ENCODE results near the gene PRR16.

The PRR16 gene

GRCh38 chr5:120567066-120567465 is 103.0 kb downstream of the PRR16 start:
- no peak overlapping the region for H3K4me3 ChIP-seq (ENCODE audit: low read depth, low read length)

- no peak overlapping the region for H3K4me3 ChIP-seq (ENCODE audit: low read depth, low read length)
Observed at GRCh38 chr5:120567921-120568320, 103.8 kb downstream of the PRR16 start.

- no peak overlapping the region for H3K4me3 ChIP-seq (ENCODE audit: low read depth, low read length)
Observed at GRCh38 chr5:120568711-120569110, 104.6 kb downstream of the PRR16 start.

DNA sequence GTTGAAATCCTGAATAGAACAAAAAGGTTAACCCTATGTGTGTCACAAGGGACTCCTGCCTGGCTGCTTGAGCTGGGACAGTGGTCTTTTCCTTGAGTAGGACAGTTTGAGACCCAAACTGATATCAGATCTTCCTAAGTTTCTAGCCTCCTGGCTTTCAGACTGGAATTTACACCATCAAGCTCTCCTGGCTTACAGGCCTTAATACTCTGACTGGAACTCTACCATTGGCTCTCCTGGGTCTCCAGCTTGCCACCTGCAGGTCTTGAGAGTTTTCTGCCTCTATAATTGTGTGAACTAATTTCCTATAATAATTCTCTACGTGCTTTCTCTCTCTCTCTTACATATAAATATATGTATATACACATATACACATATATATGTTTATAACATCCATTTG is 112.5 kb downstream of the PRR16 start:
- H3K4me3 ChIP-seq (ENCODE audit: low read depth, low read length): no peak overlapping the region

DNA sequence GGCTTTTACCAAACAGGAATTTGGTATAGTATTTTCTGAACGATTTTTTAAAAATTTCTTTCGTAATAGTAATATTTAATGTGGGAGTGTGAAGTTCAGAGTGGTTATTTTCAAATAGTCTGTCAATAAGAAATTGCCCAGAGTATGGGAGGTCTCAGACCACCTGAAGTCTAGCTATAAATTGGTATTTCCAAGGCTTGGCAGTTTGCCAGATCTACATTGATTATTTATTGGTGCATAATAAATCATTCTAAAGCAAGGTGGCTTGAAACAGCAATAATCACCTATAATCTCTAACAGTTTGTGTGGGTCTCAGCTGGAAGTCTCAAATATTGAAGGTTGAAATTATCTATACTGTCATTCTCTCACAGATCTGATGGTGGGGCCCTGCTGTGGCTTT is 118.5 kb downstream of the PRR16 start:
- H3K4me3 ChIP-seq (ENCODE audit: low read depth, low read length): no peak overlapping the region

GRCh38 chr5:120586646-120587045 is 122.5 kb downstream of the PRR16 start:
- no peak overlapping the region for H3K4me3 ChIP-seq (ENCODE audit: low read depth, low read length)

DNA sequence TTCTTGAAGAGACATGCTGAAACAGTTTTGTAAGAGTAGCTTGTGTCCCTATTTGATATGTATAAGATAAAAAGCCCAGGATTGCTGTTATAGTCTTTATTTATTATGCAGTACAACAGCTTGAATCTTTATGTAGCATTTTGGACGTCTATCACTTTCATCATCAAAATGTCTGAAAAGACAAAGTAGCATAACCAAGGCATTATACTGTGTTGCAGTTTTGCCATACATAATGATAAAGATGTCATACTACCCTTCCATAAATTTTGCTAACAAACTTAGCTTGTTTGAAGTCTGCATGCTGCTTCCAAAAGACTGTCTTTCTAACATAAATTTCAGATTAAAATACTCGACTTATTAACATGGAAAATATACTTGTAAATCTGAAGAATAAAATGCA is 127.8 kb downstream of the PRR16 start:
- no peak overlapping the region for H3K4me3 ChIP-seq (ENCODE audit: low read depth, low read length)

- no peak overlapping the region for H3K4me3 ChIP-seq (ENCODE audit: low read depth, low read length)
Observed at GRCh38 chr5:120599576-120599975, 135.5 kb downstream of the PRR16 start.

- H3K4me3 ChIP-seq (ENCODE audit: low read depth, low read length): no peak overlapping the region
Observed at GRCh38 chr5:120600639-120601038, 136.5 kb downstream of the PRR16 start.

DNA sequence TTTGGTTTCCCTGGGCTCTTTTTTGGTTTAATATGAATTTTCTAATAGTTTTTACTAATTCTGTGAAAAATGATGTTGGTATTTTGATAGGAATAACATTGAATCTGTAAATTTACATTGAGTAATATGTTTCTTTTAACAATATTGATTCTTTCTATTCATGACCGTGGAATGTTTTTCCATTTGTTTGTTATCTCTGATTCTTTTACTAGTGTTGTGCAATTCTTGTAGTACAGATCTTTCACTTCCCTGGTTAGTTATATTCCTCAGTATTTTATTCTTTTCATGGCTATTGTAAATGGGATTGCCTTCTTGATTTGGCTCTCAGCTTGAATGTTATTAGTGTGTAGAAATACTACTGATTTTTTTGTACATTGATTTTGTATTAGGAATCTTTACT is 137.9 kb downstream of the PRR16 start:
- H3K4me3 ChIP-seq (ENCODE audit: low read depth, low read length): no peak overlapping the region

GRCh38 chr5:120604884-120605283 is 140.8 kb downstream of the PRR16 start:
- H3K4me3 ChIP-seq (ENCODE audit: low read depth, low read length): no peak overlapping the region

DNA sequence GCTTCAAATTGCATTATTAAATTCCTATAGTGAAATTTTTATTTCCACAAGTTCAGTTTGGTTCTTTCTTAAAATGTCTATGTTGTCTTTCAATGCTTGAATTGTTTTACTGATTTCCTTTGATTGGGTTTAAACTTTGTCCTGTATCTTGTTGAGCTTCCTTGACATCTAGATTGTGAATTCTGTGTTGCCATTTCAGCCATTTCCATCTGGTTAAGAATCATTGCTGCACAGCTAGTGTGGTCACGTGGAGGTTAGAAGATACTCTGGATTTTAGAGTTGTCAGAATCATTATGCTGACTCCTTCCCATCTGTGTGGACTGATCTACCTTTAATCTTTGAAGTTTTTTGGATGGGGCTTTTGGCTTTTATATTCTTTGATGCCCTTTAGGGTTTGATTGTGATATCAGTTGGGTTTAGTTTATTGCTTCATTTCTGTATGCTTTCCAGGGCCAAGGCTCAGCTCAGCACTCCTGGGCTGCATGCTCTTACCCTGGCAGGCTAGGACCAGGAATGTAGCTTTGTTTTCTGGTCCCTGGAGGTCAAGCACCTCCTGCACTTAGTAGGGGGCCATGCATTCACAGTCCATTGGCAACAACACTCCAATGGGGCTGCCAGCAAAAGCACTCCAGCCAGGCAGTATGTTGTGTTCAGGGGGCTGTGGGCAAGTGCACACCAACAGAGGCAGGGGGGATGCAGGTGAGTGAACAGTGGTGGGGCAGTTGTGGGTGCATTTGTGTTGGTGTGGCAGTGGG is 141.4 kb downstream of the PRR16 start:
- H3K4me3 ChIP-seq (ENCODE audit: low read depth, low read length): no peak overlapping the region

DNA sequence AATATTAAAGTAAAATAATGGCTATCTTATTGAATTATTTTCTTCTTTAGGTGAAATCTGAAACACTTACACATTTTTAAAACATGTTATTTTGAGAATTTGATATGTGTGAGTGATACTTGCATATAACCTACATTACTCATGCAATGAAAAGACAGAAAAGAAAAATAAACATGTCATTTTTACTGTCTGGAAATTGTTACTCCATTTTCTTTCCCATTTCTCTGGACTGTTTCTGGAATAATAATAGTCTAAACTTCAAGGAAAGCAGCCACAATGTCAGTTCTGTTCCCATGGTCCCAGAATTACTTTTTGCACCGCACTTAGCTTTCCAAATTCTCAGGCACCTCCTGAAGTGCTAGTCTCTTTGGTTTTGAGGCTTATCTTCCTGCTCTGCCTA is 145.5 kb downstream of the PRR16 start:
- no peak overlapping the region for H3K4me3 ChIP-seq (ENCODE audit: low read depth, low read length)

GRCh38 chr5:120610145-120610544 is 146.0 kb downstream of the PRR16 start:
- H3K4me3 ChIP-seq (ENCODE audit: low read depth, low read length): no peak overlapping the region

GRCh38 chr5:120613729-120614128 is 149.6 kb downstream of the PRR16 start:
- no peak overlapping the region for H3K4me3 ChIP-seq (ENCODE audit: low read depth, low read length)

GRCh38 chr5:120614531-120615180 is 150.6 kb downstream of the PRR16 start:
- H3K4me3 ChIP-seq (ENCODE audit: low read depth, low read length): no peak overlapping the region

GRCh38 chr5:120615967-120616645 is 152.0 kb downstream of the PRR16 start:
- no peak overlapping the region for H3K4me3 ChIP-seq (ENCODE audit: low read depth, low read length)

GRCh38 chr5:120621339-120621738 is 157.2 kb downstream of the PRR16 start:
- H3K4me3 ChIP-seq (ENCODE audit: low read depth, low read length): no peak overlapping the region

- no peak overlapping the region for H3K4me3 ChIP-seq (ENCODE audit: low read depth, low read length)
Observed at GRCh38 chr5:120624021-120624563, 160.0 kb downstream of the PRR16 start.

DNA sequence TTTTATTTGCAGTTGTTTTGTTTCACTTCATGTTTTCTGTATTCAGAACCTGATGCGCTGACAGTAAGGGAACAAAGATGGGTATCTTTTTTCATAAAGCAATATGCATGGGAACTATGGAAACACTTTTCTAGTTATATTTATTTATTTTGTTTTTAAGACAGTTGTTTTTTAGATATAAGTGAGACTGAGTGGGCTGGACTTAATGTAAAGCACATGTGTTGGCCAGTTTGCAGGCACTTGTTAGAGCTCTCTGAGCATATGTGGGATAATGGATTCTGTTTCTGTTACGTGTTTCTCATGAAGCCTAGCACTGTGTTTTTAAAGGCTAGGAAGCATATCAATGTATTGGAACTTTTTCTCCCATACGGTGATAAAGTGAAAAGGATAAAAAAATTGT is 164.1 kb downstream of the PRR16 start:
- no peak overlapping the region for H3K4me3 ChIP-seq (ENCODE audit: low read depth, low read length)

- H3K4me3 ChIP-seq (ENCODE audit: low read depth, low read length): no peak overlapping the region
Observed at GRCh38 chr5:120630550-120630949, 166.4 kb downstream of the PRR16 start.

DNA sequence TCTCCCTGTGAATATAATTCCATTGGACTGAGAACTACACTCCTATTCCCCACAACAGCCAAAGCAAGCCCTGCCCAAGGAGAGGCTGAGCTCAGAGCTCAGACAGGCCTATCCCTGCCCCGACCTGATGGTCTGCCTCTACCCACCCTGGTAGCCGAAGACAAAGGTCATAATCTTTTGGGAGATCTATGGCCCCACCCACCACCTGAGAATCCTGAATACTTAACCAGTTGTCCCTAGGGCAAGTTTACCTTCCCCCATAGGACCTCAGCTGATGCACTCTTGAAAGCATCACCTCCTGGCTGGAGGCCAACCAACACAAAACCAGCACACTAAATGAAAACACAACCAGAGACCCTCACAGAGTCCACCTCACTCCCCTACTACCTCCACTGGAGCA is 167.5 kb downstream of the PRR16 start:
- no peak overlapping the region for H3K4me3 ChIP-seq (ENCODE audit: low read depth, low read length)

Data from iPS-11a (cell line).